ENCODE data around the gene GRK5. TPM values are rescaled to one million over a fixed set of nuclear protein-coding genes. Genes with fewer than 3 reads are reported as not detected.
A peak's percentile ranks its signal among the peaks of the same experiment; 100 is the strongest.

GRK5 gene
- total RNA-seq, 1 experiment from 2014 or later: 58.2 TPM

- H3K27ac ChIP-seq (ENCODE audit: low read depth, low read length, poor library complexity, severe bottlenecking): peak overlapping the region; percentile 93
- DNase-seq (ENCODE audit: low spot score): no peak
- CTCF ChIA-PET: no interaction called here
- intact Hi-C loops (cut with micrococcal nuclease; ENCODE audit: unreplicated experiment): no loop called here
- H3K4me3 ChIP-seq (ENCODE audit: low read depth, low read length, poor library complexity, severe bottlenecking): no peak overlapping the region
- peaks cover 17% of the 10 kb centered on the region for H3K4me1 ChIP-seq (ENCODE audit: insufficient read depth, low read length, poor library complexity, severe bottlenecking)
- H3K27me3 ChIP-seq (replicated peaks; ENCODE audit: insufficient read depth, low read depth, low read length, poor library complexity): no peaks in the 10 kb centered on the region
- POLR2A ChIA-PET (ENCODE audit: low non-redundant PET): no interaction called here
- TF ChIP-seq CTCF (conservative IDR thresholded peaks at IDR 0.05; ENCODE audit: low read depth, low read length): no peak
- no peak for TF ChIP-seq EZH2 (IDR thresholded peaks at IDR 0.05; ENCODE audit: borderline replicate concordance, low read depth, low read length, poor library complexity, severe bottlenecking)
- no TSS peak for BruUV-seq (replicated peaks)
- peaks cover 47% of the 10 kb centered on the region for H3K36me3 ChIP-seq (ENCODE audit: insufficient read depth, low read length, poor library complexity, severe bottlenecking)
- no peaks in the 10 kb centered on the region for H3K9me3 ChIP-seq (ENCODE audit: low read depth, low read length, poor library complexity, severe bottlenecking)
Observed at GRCh38 chr10:119166564-119166963, 40.8 kb upstream of the GRK5 start.

- TF ChIP-seq EZH2 (IDR thresholded peaks at IDR 0.05; ENCODE audit: borderline replicate concordance, low read depth, low read length, poor library complexity, severe bottlenecking) (no peak), CTCF (conservative IDR thresholded peaks at IDR 0.05; ENCODE audit: low read depth, low read length) (no peak)
- no TSS peak for BruUV-seq (replicated peaks)
- H3K9me3 ChIP-seq (ENCODE audit: low read depth, low read length, poor library complexity, severe bottlenecking): no peaks in the 10 kb centered on the region
- intact Hi-C loops (cut with micrococcal nuclease; ENCODE audit: unreplicated experiment): no loop called here
- peaks cover 17% of the 10 kb centered on the region for H3K4me1 ChIP-seq (ENCODE audit: insufficient read depth, low read length, poor library complexity, severe bottlenecking)
- no peaks in the 10 kb centered on the region for H3K27me3 ChIP-seq (replicated peaks; ENCODE audit: insufficient read depth, low read depth, low read length, poor library complexity)
- H3K27ac ChIP-seq (ENCODE audit: low read depth, low read length, poor library complexity, severe bottlenecking): peak overlapping the region; percentile 93
- H3K36me3 ChIP-seq (ENCODE audit: insufficient read depth, low read length, poor library complexity, severe bottlenecking): peaks cover 47% of the 10 kb centered on the region
- DNase-seq (ENCODE audit: low spot score): no peak
- H3K4me3 ChIP-seq (ENCODE audit: low read depth, low read length, poor library complexity, severe bottlenecking): no peak overlapping the region
- CTCF ChIA-PET: no interaction called here
- POLR2A ChIA-PET (ENCODE audit: low non-redundant PET): no interaction called here
Observed at GRCh38 chr10:119167041-119167440, 40.3 kb upstream of the GRK5 start.

- TF ChIP-seq EZH2 (IDR thresholded peaks at IDR 0.05; ENCODE audit: borderline replicate concordance, low read depth, low read length, poor library complexity, severe bottlenecking): no peak
- no peak for TF ChIP-seq CTCF (conservative IDR thresholded peaks at IDR 0.05; ENCODE audit: low read depth, low read length)
- ChIA-PET CTCF (no interaction called here), POLR2A (ENCODE audit: low non-redundant PET) (no interaction called here)
- intact Hi-C loops (cut with micrococcal nuclease; ENCODE audit: unreplicated experiment): no loop called here
- BruUV-seq (replicated peaks): no TSS peak
- H3K9me3 ChIP-seq (ENCODE audit: low read depth, low read length, poor library complexity, severe bottlenecking): no peaks in the 10 kb centered on the region
- H3K36me3 ChIP-seq (ENCODE audit: insufficient read depth, low read length, poor library complexity, severe bottlenecking): peaks cover 67% of the 10 kb centered on the region
- H3K27me3 ChIP-seq (replicated peaks; ENCODE audit: insufficient read depth, low read depth, low read length, poor library complexity): no peaks in the 10 kb centered on the region
- no peak for DNase-seq (ENCODE audit: low spot score)
- peaks cover 19% of the 10 kb centered on the region for H3K4me1 ChIP-seq (ENCODE audit: insufficient read depth, low read length, poor library complexity, severe bottlenecking)
- no peak overlapping the region for H3K27ac ChIP-seq (ENCODE audit: low read depth, low read length, poor library complexity, severe bottlenecking)
- no peak overlapping the region for H3K4me3 ChIP-seq (ENCODE audit: low read depth, low read length, poor library complexity, severe bottlenecking)
Observed at GRCh38 chr10:119174109-119174508, 33.3 kb upstream of the GRK5 start.
